M059J (cell line): ENCODE results near the gene EIF3K. TPM values are rescaled to one million over a fixed set of nuclear protein-coding genes. Genes with fewer than 3 reads are reported as not detected.
"Not testable (repeated sequence)": the region's sequence is repeated elsewhere in the genome, so short reads cannot be mapped to it uniquely, and the experiment has no call there.

Experiments used
- DNase-seq: peaks from one replicate; pipeline ENCODE4 v3.0.0-alpha.2; 2012; ENCODE audit warnings: low read depth
- total RNA-seq: library from RNA; depleted of rRNA; stranded (reverse); fragments of >200 nt; shearing (Covaris generic); gene quantifications from 2 replicates; pipeline ENCODE4 v1.2.3, GENCODE V29; 2014

The EIF3K gene
- total RNA-seq, 1 experiment from 2014 or later: 615 TPM

GRCh38 chr19:38617764-38618589 is 1.0 kb upstream of the EIF3K start, which contains the start of gene MAP4K1:
MAP4K1 (minus strand) TSS chr19:38617953; CDS start chr19:38617895, 58 bp downstream.
- DNase-seq: no peak

DNA sequence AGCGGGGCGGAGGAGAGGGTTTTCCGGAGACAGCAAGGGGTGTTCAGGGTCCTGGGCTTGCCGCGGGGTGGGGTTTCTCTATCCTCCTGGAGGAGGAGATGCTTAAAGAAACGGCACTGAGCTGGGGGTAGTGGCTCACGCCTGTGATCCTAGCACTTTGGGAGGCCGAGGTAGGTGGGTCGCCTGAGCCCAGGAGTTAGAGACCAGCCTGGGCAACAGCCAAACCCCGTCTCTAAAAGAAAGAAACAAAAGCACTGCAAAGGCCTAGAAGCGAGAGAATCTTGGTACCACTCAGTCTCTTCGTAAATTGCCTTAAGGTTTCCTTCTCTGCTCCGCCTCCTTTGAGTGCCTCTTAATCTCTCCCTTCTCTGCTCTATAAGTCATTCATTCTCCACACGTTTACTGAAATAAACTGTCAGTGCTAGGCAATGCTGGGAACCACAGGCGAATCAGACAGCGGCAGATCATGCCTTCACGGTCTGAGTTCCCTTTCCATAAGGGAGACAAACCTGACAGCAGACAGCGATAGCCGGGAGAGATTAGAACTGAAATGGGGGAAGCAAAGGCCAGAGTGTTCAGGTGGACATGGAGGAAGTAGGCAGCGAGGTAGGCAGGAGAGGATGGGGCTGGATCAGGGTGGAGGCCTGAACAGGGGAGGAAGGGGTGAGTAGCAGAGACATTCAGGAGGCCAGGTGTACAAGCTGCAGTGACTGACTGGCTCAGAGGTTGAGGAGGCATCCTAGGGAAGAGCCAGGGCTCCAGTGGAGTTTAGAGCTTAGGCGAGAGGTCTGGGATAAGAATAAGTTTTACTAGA is 580 bp downstream of the EIF3K start:
- no peak for DNase-seq

DNA sequence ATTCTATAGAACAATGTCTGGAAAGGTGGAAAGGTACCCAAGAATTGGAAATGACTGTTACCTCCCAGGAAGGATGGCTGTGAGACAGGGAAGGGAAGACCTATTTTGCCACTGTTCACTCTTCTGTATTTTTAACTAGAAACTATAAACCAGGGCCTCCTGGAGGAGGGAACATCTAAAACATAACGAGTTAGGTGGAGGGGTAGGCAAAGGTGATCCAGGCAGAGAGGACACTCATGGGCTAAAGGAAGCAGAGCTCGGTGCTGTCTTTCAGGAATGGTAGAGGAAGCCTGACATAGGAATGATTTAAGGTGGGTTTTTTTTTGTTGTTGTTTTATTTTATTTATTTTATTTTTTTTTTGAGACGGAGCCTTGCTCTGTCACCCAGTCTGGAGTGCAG is 5.8 kb downstream of the EIF3K start:
- no peak for DNase-seq

DNA sequence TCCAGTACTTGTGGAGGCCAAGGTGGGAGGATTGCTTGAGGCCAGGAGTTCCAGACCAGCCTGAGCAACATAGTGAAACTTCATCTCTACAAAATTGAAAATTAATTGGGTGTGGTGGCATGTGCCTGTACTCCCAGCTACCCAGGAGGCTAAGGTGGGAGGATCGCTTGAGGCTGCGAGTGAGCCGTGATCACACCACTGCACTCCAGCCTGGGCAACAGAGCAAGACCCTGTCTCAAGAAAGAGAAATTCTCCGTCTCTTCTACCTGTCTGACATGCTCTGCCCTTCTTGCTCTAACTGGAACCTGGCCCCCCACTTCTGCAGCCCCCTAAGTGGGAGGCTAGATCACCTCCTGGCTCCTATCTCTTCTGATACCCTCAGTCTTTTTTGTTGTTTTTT is 7.4 kb downstream of the EIF3K start:
- no peak for DNase-seq

- DNase-seq: no peak
These were observed 10.6 kb downstream of the EIF3K start for GRCh38 chr19:38629568-38629967.

- not testable (repeated sequence) for DNase-seq
These were observed 12.3 kb downstream of the EIF3K start for GRCh38 chr19:38631301-38631700.

DNA sequence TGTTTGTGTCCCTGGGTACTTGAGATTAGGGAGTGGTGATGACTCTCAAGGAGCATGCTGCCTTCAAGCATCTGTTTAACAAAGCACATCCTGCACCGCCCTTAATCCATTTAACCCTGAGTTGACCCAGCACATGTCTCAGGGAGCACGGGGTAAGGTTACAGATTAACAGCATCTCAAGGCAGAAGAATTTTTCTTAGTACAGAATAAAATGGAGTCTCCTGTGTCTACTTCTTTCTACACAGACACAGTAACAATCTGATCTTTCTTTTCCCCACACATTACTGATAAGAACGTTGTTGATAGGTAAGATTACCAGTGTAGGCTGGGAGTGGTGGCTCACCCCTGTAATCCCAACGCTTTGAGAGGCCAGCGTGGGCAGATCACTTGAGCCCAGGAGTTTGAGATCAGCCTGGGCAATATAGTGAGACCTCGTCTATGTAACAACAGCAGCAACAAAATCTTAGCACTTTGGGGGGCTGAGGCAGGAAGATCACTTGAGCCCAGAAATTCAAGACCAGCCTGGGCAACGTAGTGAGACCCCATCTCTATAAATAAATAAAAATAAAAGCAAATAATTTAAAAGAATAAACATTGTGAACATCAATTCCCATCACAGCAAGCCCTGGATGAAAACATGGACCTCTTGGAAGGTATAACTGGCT is 13.0 kb downstream of the EIF3K start:
- not testable (repeated sequence) for DNase-seq

DNA sequence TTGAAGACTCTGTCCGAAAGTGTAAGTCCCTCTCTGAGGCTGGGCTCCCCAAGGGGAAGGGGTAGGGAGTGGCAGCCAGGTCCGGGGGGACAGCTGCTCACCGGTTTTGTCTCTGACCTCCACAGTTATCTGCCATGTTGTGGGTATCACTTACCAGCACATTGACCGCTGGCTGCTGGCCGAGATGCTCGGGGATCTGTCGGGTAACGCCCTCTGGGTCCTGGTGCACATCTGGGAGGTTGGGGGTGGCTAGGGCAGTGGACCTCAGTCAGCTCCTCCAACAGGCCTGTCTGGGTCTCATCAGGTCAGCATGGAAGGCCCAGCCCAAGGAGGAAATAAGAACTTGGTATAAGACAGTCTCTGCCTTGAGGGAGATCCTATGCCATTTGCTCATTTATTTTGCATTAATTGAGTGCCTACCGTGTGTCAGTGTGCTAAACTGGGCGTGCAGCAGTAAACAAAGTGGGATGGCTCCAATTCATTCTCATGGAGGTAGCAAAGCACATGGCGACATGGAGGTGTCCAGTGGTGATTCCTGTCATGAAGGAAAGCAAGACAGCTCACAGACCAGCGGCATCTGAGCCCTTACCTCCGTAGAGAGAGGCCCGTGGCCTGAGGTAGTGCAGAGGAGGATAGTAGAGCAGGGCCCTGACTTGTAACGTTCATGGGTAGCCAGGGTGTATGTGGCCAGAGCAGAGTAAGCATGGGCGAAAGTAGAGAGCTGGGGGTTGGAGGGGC is 13.7 kb downstream of the EIF3K start:
- no peak for DNase-seq

DNA sequence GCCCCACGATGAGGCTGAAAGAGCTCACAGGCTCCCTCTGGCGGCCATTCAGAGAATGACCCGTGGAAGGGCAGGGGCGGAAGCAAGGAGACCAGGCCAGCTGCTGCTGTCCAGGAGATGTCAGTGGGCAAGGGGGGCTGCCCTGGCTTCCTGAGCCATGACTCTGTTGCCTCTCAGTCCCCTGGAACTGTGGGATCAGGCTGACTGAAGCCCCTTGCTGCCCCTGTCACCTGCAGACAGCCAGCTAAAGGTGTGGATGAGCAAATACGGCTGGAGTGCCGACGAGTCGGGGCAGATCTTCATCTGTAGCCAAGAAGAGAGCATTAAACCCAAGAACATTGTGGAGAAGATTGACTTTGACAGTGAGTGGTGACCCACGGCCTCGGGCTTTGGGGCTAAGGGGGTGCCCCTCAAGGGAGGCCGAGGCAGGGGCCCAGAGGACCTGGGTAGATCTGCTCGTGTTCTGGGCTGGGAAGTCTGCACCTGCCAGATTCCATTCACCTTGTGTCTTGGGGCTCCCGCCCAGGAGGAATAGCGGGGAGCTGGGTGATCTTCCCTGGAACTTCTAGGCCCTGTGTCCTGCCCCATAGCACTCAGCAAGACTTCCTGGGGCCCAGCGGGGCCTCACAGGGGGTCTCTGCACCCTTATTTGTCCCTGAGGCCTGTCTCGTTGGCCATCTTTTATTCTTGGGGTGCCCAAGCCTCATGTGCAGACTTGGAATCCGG is 15.9 kb downstream of the EIF3K start:
- DNase-seq: peak; percentile 61

DNA sequence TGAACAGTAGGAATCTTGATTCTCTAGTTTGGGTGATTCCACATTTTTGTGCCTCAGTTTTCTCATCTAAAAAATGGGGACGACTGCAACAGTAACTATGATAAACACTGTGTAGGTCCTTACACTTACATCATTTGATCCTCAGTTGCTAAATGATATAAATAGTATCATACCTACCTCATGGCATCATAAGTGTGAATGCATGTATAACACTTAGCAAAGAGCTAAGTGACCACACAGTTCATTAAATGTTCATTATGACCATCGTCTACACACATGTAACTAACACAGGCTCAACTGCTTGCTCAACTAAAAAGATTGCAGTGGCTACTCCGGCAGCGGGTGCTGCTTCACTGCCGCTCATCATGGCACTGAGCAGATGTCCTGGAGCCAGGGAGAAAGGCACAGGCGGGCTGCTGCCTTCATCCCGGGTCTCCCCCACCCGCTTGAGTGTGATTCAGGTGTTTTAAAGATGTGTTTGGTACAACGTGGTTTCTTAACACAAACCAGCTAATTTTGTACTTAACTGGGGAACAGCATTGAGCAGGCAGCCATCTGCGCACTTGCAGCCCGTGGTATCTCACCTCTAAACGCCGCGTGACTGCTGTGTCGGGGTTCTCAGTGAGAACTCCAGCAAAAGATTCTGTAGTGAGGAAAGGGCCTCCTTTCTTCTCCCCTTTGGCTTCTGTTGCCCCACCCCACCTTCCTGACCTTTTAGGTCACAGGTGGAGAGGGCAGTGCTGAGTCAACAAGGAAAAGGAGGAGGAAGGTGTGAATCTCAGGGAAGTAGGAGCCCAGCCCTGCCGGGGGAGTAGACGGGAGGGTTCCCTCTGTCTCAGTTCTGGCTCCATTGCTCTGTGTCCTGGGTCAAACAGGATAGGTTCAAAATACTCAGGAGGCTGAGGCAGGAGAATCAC is 16.8 kb downstream of the EIF3K start:
- no peak for DNase-seq

- DNase-seq: no peak
These were observed 19.5 kb downstream of the EIF3K start for GRCh38 chr19:38638461-38638860.

- no peak for DNase-seq
These were observed 20.7 kb downstream of the EIF3K start for GRCh38 chr19:38639679-38640078.

- DNase-seq: no peak
These were observed 21.4 kb downstream of the EIF3K start for GRCh38 chr19:38640368-38640767.

- DNase-seq: no peak
These were observed 23.2 kb downstream of the EIF3K start for GRCh38 chr19:38642176-38642575.

- peak; percentile 41 for DNase-seq
These were observed 25.7 kb downstream of the EIF3K start for GRCh38 chr19:38644719-38645118.

GRCh38 chr19:38647368-38647965 is 28.5 kb downstream of the EIF3K start, which contains the start of gene ACTN4:
ACTN4 (plus strand) TSS chr19:38647649; CDS start chr19:38647746, 97 bp downstream.
- DNase-seq: peak; percentile 94

- no peak for DNase-seq
These were observed 29.2 kb downstream of the EIF3K start for GRCh38 chr19:38647966-38648768.

GRCh38 chr19:38648769-38649304 is 29.8 kb downstream of the EIF3K start:
- DNase-seq: peak; percentile 37
